Lung (tissue), 12 donors: ENCODE results near the gene PRDX4. TPM values are rescaled to one million over a fixed set of nuclear protein-coding genes. Genes with fewer than 3 reads are reported as not detected.

Experiments used
- ATAC-seq: fragments of 200-7000 bp; cut with Tn5 transposase; one replicate; pipeline ENCODE4 v1.9.1; 2020; ENCODE audit warnings: moderate number of reproducible peaks; ENCODE audit not compliant: insufficient read depth, low FRiP score
- DNase-seq, 3 donors: peaks; one replicate each; pipeline ENCODE4 v3.0.0-alpha.2; 2013 to 2017
- H3K27ac ChIP-seq, 2 donors: one replicate each; pipeline ENCODE4 v1.5.1; 2013; ENCODE audit warnings: mild to moderate bottlenecking in 2 of 2, moderate library complexity in 2 of 2, control low read depth in 1 of 2, inconsistent platforms in 1 of 2, low read depth in 1 of 2, low read length in 1 of 2
- H3K27me3 ChIP-seq, 3 donors: one replicate each; pipeline ENCODE4 v1.5.1; 2013; ENCODE audit warnings: low read length in 2 of 3; ENCODE audit not compliant: control insufficient read depth in 3 of 3, insufficient read depth in 3 of 3
- H3K36me3 ChIP-seq, 4 donors: one replicate each; pipeline ENCODE4 v1.5.1; 2013; ENCODE audit warnings: low read length in 4 of 4, mild to moderate bottlenecking in 1 of 4, moderate library complexity in 1 of 4; ENCODE audit not compliant: control insufficient read depth in 4 of 4, insufficient read depth in 4 of 4
- H3K4me1 ChIP-seq, 5 donors: one replicate each; pipeline ENCODE4 v1.5.1; 2013; ENCODE audit warnings: low read length in 5 of 5, mild to moderate bottlenecking in 2 of 5, moderate library complexity in 1 of 5; ENCODE audit not compliant: control insufficient read depth in 5 of 5, insufficient read depth in 5 of 5
- H3K4me3 ChIP-seq: one replicate; pipeline ENCODE4 v1.5.1; 2013; ENCODE audit warnings: mild to moderate bottlenecking, control low read depth, moderate library complexity
- H3K9ac ChIP-seq, 2 donors: one replicate each; pipeline ENCODE4 v1.5.1; 2013; ENCODE audit warnings: low read length in 2 of 2, control low read depth in 1 of 2; ENCODE audit not compliant: insufficient read depth in 1 of 2
- H3K9me3 ChIP-seq, 4 donors: one replicate each; pipeline ENCODE4 v1.5.1; 2013; ENCODE audit warnings: low read length in 3 of 4, mild to moderate bottlenecking in 1 of 4, moderate library complexity in 1 of 4; ENCODE audit not compliant: control insufficient read depth in 4 of 4, insufficient read depth in 3 of 4
- WGBS, 2 donors: extraction: QIAGEN DNeasy Blood & Tissue Kit; methylation state at CpG; one replicate each; pipeline ENCODE4 v1.1.7; 2013; 5-methylcytosine and 5-hydroxymethylcytosine counted together
- polyA plus RNA-seq, 2 donors: library from polyadenylated mRNA; stranded (reverse); fragments of 200-250 nt; gene quantifications; one replicate each; pipeline ENCODE4 v1.2.1, GENCODE V29; 2013
- total RNA-seq, 2 donors: library from RNA; depleted of rRNA in 1 of 2; stranded (reverse); fragments of >200 nt in 1 of 2; gene quantifications; one replicate each; pipeline ENCODE4 v1.2.1, GENCODE V29; 2014 to 2021
- TF ChIP-seq, protein P1 (sequence below): IDR thresholded peaks from 2 replicates; pipeline ENCODE4 v1.5.1; 2012; ENCODE audit warnings: mild to moderate bottlenecking; ENCODE audit errors: control extremely low read depth, extremely low read depth
- donor health status: control.
- donor health status: control.
- donor health status: Bipolar disorder and iron deficiency.
- donor health status: healthy.
- donor health status: DM: yes; HTN: yes; CAD: no.

PRDX4 gene
- total and polyA plus RNA-seq, 4 donors = 52.4 to 160 (median 83.2) TPM

DNA sequence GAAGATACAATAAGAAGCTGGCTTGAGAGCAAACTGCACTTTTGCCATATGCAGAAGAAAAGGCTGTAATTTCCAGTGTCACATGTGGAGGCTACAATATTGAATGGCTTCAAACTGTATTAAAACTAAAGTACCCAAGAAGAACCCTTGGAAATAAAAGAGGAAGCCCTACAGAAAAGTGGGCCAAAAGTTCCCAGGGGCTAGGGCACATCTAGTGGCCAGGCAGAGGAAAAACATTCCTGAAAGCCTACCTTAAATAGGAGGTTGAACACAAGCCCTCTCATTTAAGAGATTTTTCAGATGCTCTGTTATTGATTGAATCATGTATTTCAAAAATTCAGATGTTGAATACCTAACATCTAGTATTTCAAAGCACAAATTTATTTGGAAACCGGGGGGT, 40.6 kb upstream of the PRDX4 start:
- H3K9ac ChIP-seq = no peak overlapping the region
- 52 to 74% methylated on average over 1 of the region's 1 CpG for WGBS, 2 donors
- TF ChIP-seq, protein P1, sequence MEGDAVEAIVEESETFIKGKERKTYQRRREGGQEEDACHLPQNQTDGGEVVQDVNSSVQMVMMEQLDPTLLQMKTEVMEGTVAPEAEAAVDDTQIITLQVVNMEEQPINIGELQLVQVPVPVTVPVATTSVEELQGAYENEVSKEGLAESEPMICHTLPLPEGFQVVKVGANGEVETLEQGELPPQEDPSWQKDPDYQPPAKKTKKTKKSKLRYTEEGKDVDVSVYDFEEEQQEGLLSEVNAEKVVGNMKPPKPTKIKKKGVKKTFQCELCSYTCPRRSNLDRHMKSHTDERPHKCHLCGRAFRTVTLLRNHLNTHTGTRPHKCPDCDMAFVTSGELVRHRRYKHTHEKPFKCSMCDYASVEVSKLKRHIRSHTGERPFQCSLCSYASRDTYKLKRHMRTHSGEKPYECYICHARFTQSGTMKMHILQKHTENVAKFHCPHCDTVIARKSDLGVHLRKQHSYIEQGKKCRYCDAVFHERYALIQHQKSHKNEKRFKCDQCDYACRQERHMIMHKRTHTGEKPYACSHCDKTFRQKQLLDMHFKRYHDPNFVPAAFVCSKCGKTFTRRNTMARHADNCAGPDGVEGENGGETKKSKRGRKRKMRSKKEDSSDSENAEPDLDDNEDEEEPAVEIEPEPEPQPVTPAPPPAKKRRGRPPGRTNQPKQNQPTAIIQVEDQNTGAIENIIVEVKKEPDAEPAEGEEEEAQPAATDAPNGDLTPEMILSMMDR = no peak
- no peaks in the 10 kb centered on the region for H3K36me3 ChIP-seq
- H3K9me3 ChIP-seq = no peaks in the 10 kb centered on the region
- no peak overlapping the region for H3K27ac ChIP-seq
- ATAC-seq (no peak), DNase-seq (no peak)
- no peak overlapping the region for H3K4me3 ChIP-seq
- H3K4me1 ChIP-seq = no peaks in the 10 kb centered on the region
- peaks cover 0 to 6% (median 0%) of the 10 kb centered on the region in 3 donors for H3K27me3 ChIP-seq

- Histone ChIP-seq H3K4me3 (no peak overlapping the region), H3K36me3 (no peaks in the 10 kb centered on the region), H3K9ac (no peak overlapping the region), H3K9me3 (no peaks in the 10 kb centered on the region), H3K27me3 (peaks cover 0 to 2% (median 0%) of the 10 kb centered on the region in 3 donors), H3K27ac (no peak overlapping the region), H3K4me1 (no peaks in the 10 kb centered on the region)
- TF ChIP-seq, protein P1 = no peak
- WGBS, 2 donors = 32 to 50% methylated on average over 3 of the region's 3 CpGs
- ATAC-seq = no peak
- DNase-seq = no peak
Measured at GRCh38 chrX:23628131-23628530, 39.2 kb upstream of the PRDX4 start.

GRCh38 chrX:23631136-23631535, 36.2 kb upstream of the PRDX4 start:
- Histone ChIP-seq H3K9me3 (no peaks in the 10 kb centered on the region), H3K9ac (no peak overlapping the region), H3K4me3 (no peak overlapping the region), H3K27me3 (no peaks in the 10 kb centered on the region), H3K36me3 (no peaks in the 10 kb centered on the region), H3K27ac (no peak overlapping the region), H3K4me1 (no peaks in the 10 kb centered on the region)
- DNase-seq (no peak), ATAC-seq (no peak)
- WGBS, 2 donors = 75 to 88% methylated on average over 4 of the region's 4 CpGs
- TF ChIP-seq, protein P1 = no peak
